Psoas muscle (tissue), 8 donors: ENCODE results near the gene SLC35C1. TPM values are rescaled to one million over a fixed set of nuclear protein-coding genes. Genes with fewer than 3 reads are reported as not detected.

Source experiments
- ATAC-seq, 4 donors: fragments of 200-7000 bp; cut with Tn5 transposase; one replicate each; pipeline ENCODE4 v1.9.1; 2020; ENCODE audit warnings: moderate library complexity in 3 of 4, mild to moderate bottlenecking in 2 of 4
- DNase-seq, 2 donors: peaks; one replicate each; pipeline ENCODE4 v3.0.0-alpha.2; 2020
- H3K27ac ChIP-seq: fragments of 200-600 bp; one replicate; pipeline ENCODE4 v1.8.0; 2022
- H3K27me3 ChIP-seq, 3 donors: fragments of 200-600 bp in 1 of 3; one replicate each; pipeline versions ENCODE4 v1.6.1 to v1.8.0; 2013 to 2022; ENCODE audit warnings: low read length in 2 of 3, mild to moderate bottlenecking in 2 of 3, moderate library complexity in 1 of 3; ENCODE audit not compliant: insufficient read depth in 3 of 3
- H3K36me3 ChIP-seq, 2 donors: fragments of 200-600 bp in 1 of 2; one replicate each; pipeline versions ENCODE4 v1.6.1 to v1.8.0; 2013 to 2022; ENCODE audit warnings: low read depth in 1 of 2, mild to moderate bottlenecking in 1 of 2, moderate library complexity in 1 of 2; ENCODE audit not compliant: insufficient read depth in 1 of 2
- H3K4me1 ChIP-seq: fragments of 200-600 bp; one replicate; pipeline ENCODE4 v1.8.0; 2022
- H3K4me3 ChIP-seq: fragments of 200-600 bp; one replicate; pipeline ENCODE4 v1.8.0; 2022; ENCODE audit warnings: mild to moderate bottlenecking
- H3K9me3 ChIP-seq: fragments of 200-600 bp; one replicate; pipeline ENCODE4 v1.8.0; 2022
- CTCF ChIP-seq: fragments of 200-600 bp; IDR thresholded peaks from one replicate; pipeline ENCODE4 v1.8.0; 2022; ENCODE audit warnings: antibody characterized with exemption
- WGBS, 3 donors: extraction: QIAGEN DNeasy Blood & Tissue Kit; methylation state at CpG; one replicate each; pipeline versions ENCODE4 v1.1.6 to v1.1.7; 2013; 5-methylcytosine and 5-hydroxymethylcytosine counted together
- intact Hi-C, 2 donors: fragments of 100-400 bp; cut with DNase I; formaldehyde crosslinking; loops; one replicate each; pipeline versions ENCODE4 v1.11.0 to v1.14.2; 2022
- polyA plus RNA-seq, 3 donors: library from polyadenylated mRNA; stranded (reverse); fragments of 200-250 nt; gene quantifications; one replicate each; pipeline ENCODE4 v1.2.3, GENCODE V29; 2013
- total RNA-seq, 4 donors: library from RNA; stranded (reverse); fragmentation: NEBNext Ultra II Directional in 2 of 4; extraction: Animal tissue kit (Norgen Biotek cat#: 25700) in 2 of 4; gene quantifications; one replicate each; pipeline versions ENCODE4 v1.2.1 to v1.2.4, GENCODE V29; 2021 to 2023
- donor health status: healthy with polysubstance abuse.
- donor health status: DM: no; HTN: no; CAD: no; lungs with moderate emphysema.
- donor health status: Bipolar disorder and iron deficiency.
- donor health status: healthy.
- donor health status: DM: yes; HTN: yes; CAD: no.
- donor health status: DM: no; HTN: no; CAD: no.
- donor health status: DM: no; HTN: no; CAD: no.
- donor health status: DM: yes; HTN: yes; CAD: no.

SLC35C1 gene
- total and polyA plus RNA-seq, 7 donors, result 5.3 to 11.8 (median 7.4) TPM

- Histone ChIP-seq H3K27me3 (no peaks in the 10 kb centered on the region), H3K36me3 (peaks cover 0 to 6% of the 10 kb centered on the region in 2 donors), H3K4me3 (peak overlapping the region; percentile 94), H3K27ac (peak overlapping the region; percentile 82), H3K4me1 (peaks cover 30% of the 10 kb centered on the region), H3K9me3 (no peaks in the 10 kb centered on the region)
- TF ChIP-seq CTCF, result no peak
- WGBS, 3 donors, result 0 to 1% (median 1%) methylated on average over 62 to 70 of the region's 70 CpGs
- ATAC-seq (peak; percentile 37 to 70 (median 56)), DNase-seq (peak; percentile 86 to 90)
- intact Hi-C loops, result no loop called here
These were observed 783 bp upstream of the SLC35C1 start for GRCh38 chr11:45803971-45804760.

GRCh38 chr11:45805305-45806071 lies 539 bp downstream of the SLC35C1 start:
- Histone ChIP-seq H3K4me3 (peak overlapping the region; percentile 94), H3K4me1 (peaks cover 30% of the 10 kb centered on the region), H3K36me3 (peaks cover 0 to 10% of the 10 kb centered on the region in 2 donors), H3K9me3 (no peaks in the 10 kb centered on the region), H3K27ac (peak overlapping the region; percentile 82), H3K27me3 (no peaks in the 10 kb centered on the region)
- no peak for TF ChIP-seq CTCF
- DNase-seq, result peak; percentile 36 to 72
- WGBS, 3 donors, result 18 to 20% (median 18%) methylated on average over 26 to 28 of the region's 29 CpGs
- intact Hi-C loops, result no loop called here
- peak; percentile 46 to 59 (median 57) for ATAC-seq

- WGBS, 3 donors, result 75 to 82% (median 76%) methylated on average over 20 of the region's 20 CpGs
- ATAC-seq (no peak), DNase-seq (no peak)
- Histone ChIP-seq H3K36me3 (peaks cover 0 to 17% of the 10 kb centered on the region in 2 donors), H3K9me3 (no peaks in the 10 kb centered on the region), H3K4me3 (peak overlapping the region; percentile 94), H3K4me1 (peaks cover 30% of the 10 kb centered on the region), H3K27me3 (no peaks in the 10 kb centered on the region), H3K27ac (peak overlapping the region; percentile 82)
- no peak for TF ChIP-seq CTCF
- intact Hi-C loops, result no loop called here
These were observed 1.4 kb downstream of the SLC35C1 start for GRCh38 chr11:45806072-45806933.

GRCh38 chr11:45806937-45807791 lies 2.2 kb downstream of the SLC35C1 start:
- DNase-seq (no peak), ATAC-seq (no peak)
- Histone ChIP-seq H3K36me3 (peaks cover 0 to 25% of the 10 kb centered on the region in 2 donors), H3K4me3 (peak overlapping the region; percentile 94), H3K4me1 (peaks cover 30% of the 10 kb centered on the region), H3K27me3 (no peaks in the 10 kb centered on the region), H3K9me3 (no peaks in the 10 kb centered on the region), H3K27ac (no peak overlapping the region)
- TF ChIP-seq CTCF, result no peak
- intact Hi-C loops, result no loop called here
- 64 to 69% (median 68%) methylated on average over 7 of the region's 7 CpGs for WGBS, 3 donors
